Measurements from ENCODE around the gene GRAMD2B. TPM values are rescaled to one million over a fixed set of nuclear protein-coding genes. Genes with fewer than 3 reads are reported as not detected.

Gene GRAMD2B
- total RNA-seq, 2 donors from 2014 or later, result 9.5 to 9.6 TPM

DNA sequence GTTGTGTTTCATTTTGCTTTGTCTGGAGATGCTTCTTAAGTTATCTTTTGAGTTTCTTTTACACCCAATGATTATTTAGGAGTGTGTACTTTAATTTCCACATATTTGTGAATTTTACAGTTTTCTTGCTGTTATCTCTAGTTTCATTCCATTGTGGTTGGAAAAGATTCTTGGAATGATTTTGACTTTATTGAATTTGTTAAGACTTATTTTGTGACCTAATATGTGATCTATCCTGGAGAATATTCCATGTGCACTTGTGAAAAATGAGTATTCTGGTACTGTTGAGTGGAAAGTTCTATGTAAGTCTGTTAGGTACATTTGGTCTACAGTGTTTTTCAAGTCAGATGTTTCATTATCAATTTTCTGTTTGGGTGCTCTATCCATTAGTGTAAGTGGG lies 24.4 kb upstream of the GRAMD2B start:
- H3K9me3 Mint-ChIP-seq, result peaks cover 23 to 27% of the 10 kb centered on the region in 2 donors
- no peak for DNase-seq (ENCODE audit: low spot score in 2 of 2)
- peaks cover 16 to 17% of the 10 kb centered on the region in 2 donors for H3K36me3 Mint-ChIP-seq
- H3K27ac Mint-ChIP-seq, result no peak overlapping the region
- no peak for ATAC-seq

DNA sequence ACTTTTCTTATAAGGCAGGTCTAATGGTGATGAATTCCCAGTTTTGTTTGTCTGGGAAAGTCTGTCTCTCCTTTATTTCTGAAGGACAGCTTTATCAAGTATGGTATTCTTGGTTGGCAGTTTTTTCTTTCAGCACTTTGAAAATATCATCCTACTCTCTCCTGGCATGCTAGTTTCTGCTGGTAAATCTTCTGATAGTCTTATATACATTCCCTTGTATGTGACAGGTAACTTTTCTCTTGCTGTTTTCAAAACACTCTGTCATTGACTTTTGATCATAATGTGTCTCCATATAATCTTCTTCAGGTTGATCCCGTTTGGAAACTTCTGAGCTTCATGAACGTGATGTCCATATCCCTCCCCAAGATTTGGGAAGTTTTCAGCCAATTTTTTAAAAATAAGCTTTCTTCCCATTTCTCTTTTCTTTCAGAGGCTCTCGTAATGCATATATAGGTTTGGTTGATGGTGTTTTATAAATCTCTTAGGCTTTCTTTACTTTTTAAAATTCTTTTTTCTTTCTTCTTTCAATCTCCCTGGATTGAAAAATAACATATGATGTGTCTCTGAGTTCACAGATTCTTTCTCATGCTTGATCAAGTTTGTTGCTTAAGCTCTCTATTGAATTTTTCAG lies 22.5 kb upstream of the GRAMD2B start:
- ATAC-seq (no peak), DNase-seq (ENCODE audit: low spot score in 2 of 2) (no peak)
- Mint-ChIP-seq H3K36me3 (peaks cover 16 to 17% of the 10 kb centered on the region in 2 donors), H3K9me3 (peaks cover 23 to 27% of the 10 kb centered on the region in 2 donors), H3K27ac (no peak overlapping the region)

DNA sequence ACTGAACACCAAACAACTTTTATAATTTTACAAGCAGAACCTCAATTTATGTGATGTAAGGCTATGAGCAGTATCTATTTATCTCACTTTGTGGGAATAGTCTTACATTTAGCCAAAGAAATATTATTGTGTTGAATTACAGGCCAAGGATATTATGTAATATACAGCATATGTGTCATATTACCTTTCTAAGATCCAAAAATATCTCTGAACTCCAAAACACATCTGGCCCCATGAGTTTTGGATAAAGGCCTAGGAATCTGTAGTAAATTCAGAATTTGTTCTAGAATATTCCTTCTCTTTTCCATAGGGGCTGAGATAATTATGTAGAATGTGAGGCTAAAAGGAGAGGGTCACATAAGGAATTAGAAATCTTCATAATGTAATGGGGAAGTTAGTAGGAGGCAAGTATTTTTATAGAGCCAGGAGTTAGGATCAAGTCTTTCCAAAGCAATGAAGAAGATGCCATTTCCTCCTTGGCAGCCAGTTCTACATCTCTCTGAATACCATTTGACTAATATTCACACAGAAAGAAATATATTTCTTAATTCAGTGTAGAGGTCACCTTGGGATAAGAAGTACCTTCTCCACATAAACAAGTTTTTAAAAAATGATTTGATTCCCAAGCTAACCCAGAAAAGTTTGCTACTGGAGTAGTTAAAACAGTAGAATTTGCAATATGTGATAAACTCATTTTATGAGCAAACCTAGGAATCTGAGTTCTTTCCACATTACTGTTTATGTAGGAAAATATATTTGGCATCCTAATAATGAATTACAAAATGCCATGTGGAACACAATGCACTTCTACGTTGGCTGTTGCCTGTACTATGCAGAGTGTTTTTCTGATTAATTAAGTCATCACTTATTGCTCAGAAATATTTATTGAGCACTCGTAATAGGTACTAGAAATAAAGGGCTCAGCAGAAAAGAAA lies 20.3 kb upstream of the GRAMD2B start:
- H3K36me3 Mint-ChIP-seq, result peaks cover 16 to 17% of the 10 kb centered on the region in 2 donors
- no peak overlapping the region for H3K27ac Mint-ChIP-seq
- no peak for ATAC-seq
- peaks cover 23 to 27% of the 10 kb centered on the region in 2 donors for H3K9me3 Mint-ChIP-seq
- no peak for DNase-seq (ENCODE audit: low spot score in 2 of 2)

DNA sequence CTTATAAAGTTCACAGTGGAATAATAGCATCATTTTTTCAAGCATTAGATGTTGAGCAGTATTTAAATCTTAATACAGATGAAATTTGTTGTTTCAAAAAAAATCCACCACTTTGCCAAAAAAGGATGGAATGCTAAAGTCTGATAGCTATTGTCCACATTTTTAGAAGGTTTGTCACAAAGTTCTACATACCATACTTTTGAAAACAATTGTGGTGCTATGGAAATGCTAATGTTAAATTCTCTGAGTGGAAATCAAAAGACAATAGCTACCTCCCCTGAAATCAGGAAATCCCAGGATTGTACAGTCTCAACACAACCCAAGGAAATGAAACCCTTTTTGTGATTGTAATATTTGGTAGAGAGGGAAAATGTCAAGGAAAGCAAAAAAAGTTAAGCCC lies 19.3 kb upstream of the GRAMD2B start:
- peaks cover 20 to 23% of the 10 kb centered on the region in 2 donors for H3K9me3 Mint-ChIP-seq
- no peak overlapping the region for H3K27ac Mint-ChIP-seq
- DNase-seq (ENCODE audit: low spot score in 2 of 2) (no peak), ATAC-seq (no peak)
- peaks cover 12 to 16% of the 10 kb centered on the region in 2 donors for H3K36me3 Mint-ChIP-seq

DNA sequence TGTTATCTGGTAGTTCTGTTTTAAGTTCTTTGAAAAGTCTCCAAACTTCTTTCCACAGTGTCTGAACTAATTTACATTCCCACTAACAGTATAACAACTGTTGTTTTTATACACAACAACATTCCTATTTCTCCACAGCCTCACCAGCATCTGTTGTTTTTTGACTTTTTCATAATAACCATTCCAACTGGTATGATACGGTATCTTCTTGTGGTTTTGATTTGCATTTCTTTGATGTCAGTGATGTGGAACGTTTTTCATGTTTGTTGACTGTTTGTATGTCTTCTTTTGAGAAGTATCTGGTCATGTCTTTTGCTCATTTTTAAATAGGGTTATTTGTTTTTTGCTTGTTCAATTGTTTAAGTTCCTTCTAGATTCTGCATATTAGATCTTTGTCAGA lies 12.6 kb upstream of the GRAMD2B start:
- peaks cover 11 to 15% of the 10 kb centered on the region in 2 donors for H3K9me3 Mint-ChIP-seq
- H3K27ac Mint-ChIP-seq, result no peak overlapping the region
- no peak for DNase-seq (ENCODE audit: low spot score in 2 of 2)
- peaks cover 8 to 14% of the 10 kb centered on the region in 2 donors for H3K36me3 Mint-ChIP-seq
- no peak for ATAC-seq

DNA sequence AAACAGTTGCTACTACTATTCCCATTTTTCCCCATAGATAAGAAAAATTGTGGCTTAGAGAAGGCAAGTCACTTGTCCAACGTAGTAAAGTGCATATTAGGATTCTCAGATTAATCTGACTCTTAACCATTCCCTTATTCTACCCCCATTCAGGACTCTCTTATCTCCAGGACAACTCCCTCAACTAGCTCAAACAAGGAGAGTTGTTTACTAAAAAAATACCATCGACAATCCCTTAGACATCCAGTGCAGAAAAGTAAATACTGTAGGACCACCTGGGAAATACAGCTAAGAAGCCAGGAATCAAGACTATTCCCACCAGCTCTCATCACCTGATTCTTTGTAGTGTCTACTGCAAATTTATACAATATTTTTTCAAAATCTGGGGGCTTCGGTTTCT lies 9.4 kb upstream of the GRAMD2B start:
- ATAC-seq (no peak), DNase-seq (ENCODE audit: low spot score in 2 of 2) (no peak)
- H3K27ac Mint-ChIP-seq, result no peak overlapping the region
- H3K36me3 Mint-ChIP-seq, result peaks cover 8 to 14% of the 10 kb centered on the region in 2 donors
- H3K9me3 Mint-ChIP-seq, result peaks cover 12 to 15% of the 10 kb centered on the region in 2 donors

DNA sequence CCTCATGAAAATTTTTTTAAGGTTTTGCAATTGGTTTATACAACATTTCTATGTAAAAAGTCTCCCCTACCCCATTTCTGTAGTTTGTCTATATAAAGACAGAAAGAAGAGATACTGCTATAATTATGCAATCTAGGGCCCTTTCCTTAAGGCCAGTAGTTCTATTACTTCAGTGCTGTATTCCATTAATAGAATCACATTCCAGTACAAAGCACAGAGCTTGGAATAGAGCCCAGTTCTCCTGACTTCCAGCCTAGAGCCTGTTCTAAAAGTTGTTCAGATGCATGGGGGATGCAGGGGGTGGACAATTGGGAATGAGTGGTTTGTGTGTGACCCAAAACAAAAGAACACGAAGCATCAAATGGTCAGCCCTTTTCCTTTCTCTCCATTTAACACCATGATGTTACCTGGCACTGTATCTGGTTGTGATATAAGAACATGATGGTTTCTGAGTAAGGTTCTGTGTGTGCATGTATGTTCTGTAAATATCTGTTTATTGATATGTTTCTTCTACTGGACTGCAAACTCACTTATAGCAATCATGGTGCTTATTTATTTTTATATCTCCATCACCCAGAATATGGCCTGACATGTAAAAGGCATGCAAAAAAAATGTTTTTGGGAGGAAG lies 8.2 kb upstream of the GRAMD2B start:
- DNase-seq (ENCODE audit: low spot score in 2 of 2), result no peak
- H3K27ac Mint-ChIP-seq, result no peak overlapping the region
- peaks cover 8 to 14% of the 10 kb centered on the region in 2 donors for H3K36me3 Mint-ChIP-seq
- ATAC-seq, result no peak
- H3K9me3 Mint-ChIP-seq, result peaks cover 15 to 17% of the 10 kb centered on the region in 2 donors

DNA sequence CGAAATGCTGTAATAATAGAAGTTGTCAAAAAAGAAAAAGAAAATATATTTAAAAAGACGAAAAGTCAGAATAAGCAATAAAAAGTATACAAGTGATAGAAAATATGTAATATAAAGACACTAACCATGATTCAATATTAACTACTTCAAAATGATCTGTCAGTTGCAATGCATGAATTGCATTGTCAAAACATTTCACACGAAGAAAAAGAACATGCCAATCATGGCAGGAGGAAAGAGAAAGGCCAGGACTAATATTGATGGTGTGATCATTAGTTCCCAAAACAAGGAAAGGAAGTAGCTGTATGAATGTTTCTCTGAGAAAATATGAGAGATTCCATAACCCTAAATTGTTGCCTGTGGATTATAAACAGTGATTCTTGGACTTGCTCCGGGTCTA lies 7.4 kb upstream of the GRAMD2B start:
- Mint-ChIP-seq H3K36me3 (peaks cover 8 to 9% of the 10 kb centered on the region in 2 donors), H3K27ac (no peak overlapping the region), H3K9me3 (peaks cover 10 to 16% of the 10 kb centered on the region in 2 donors)
- DNase-seq (ENCODE audit: low spot score in 2 of 2) (no peak), ATAC-seq (no peak)

DNA sequence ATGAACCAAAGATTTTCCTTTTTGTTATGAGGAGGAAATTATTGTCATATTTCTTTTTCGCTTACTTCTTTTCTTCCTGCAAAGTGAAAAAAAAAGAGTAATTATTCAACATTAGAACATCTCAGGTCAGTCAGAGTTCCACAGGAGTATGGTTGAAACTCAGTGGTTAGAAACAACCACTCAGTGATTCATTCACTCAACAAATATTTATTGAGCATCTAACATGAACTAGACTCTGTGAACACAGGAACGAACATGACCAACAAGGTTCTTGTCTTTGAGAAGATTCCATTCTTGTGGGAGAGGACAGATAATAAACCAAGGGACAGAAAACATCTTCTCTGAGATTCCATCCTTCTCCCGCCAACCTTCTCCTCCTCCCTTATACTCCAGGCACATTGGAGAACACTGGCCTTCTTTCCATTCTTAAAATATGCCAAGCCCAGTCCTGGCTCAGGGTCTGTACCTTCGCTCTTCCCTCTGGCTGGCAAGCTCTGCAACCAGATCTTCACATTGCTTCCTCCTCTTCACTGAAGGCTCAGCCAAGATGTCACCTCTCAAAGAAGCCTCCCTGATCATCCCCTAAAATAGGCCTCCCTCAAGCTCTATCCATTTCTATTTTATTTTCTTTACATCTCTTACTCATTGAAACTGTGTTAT lies 6.8 kb upstream of the GRAMD2B start:
- peaks cover 3 to 6% of the 10 kb centered on the region in 2 donors for H3K36me3 Mint-ChIP-seq
- DNase-seq (ENCODE audit: low spot score in 2 of 2), result no peak
- no peak overlapping the region for H3K27ac Mint-ChIP-seq
- no peak for ATAC-seq
- peaks cover 4 to 10% of the 10 kb centered on the region in 2 donors for H3K9me3 Mint-ChIP-seq

DNA sequence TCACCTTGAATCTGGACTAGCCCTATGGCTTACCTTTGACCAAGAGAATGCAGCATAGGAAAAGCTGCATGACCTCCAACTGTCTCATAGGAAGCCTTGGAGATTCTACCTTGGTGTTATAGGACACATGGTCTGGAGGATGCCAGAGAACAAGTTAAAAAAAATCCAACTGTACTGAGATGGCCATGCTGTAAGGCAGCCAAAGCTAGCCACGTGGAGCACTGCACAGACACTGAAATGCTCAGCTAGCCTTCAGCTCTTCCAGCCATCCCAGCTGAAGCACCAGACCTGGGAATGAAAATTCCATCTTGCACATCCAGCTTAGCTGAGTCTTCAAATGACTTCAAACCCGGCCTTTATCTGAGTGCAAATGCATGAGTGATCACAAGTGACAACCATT lies 6.0 kb upstream of the GRAMD2B start:
- Mint-ChIP-seq H3K9me3 (peaks cover 0 to 6% of the 10 kb centered on the region in 2 donors), H3K36me3 (no peaks in the 10 kb centered on the region), H3K27ac (no peak overlapping the region)
- no peak for ATAC-seq
- no peak for DNase-seq (ENCODE audit: low spot score in 2 of 2)

DNA sequence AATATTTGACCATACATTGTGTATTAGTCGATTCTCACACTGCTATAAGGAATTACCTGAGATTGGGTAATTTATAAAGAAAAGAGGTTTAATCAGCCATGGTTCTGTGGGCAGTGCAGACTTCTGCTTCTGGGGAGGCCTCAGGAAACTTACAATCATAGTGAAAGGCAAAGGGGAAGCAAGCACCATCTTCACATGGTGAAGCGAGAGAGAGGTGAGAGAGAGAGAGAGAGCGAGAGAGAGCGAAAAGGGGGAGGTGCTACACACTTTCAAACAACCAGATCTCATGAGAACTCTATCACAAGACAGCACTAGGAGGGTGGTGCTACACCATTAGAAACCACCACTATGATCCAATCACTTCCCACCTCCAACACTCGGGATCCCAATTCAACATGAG lies 4.1 kb upstream of the GRAMD2B start:
- Mint-ChIP-seq H3K27ac (no peak overlapping the region), H3K9me3 (peaks cover 0 to 6% of the 10 kb centered on the region in 2 donors), H3K36me3 (peaks cover 0 to 6% of the 10 kb centered on the region in 2 donors)
- ATAC-seq (no peak), DNase-seq (ENCODE audit: low spot score in 2 of 2) (no peak)

DNA sequence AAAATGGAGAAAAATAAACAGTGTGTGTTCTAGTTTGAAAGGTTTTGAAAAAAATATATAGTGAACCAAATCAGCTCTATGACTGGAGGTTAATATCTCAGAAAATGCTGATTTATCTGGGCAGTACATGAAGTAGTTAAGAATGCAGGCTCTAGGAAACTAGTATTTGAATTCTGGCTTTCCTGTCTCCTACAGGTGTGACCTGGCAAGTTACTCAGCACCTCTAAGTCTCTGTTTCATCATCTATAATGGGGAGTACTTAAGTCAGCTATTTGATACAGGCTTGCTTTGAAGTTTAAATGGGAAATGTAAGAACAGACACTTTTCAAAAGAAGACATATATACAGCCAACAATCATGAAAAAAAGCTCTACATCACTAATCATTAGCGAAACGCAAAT lies 5.2 kb downstream of the GRAMD2B start:
- no peak overlapping the region for H3K27ac Mint-ChIP-seq
- H3K9me3 Mint-ChIP-seq, result no peaks in the 10 kb centered on the region
- ATAC-seq (no peak), DNase-seq (ENCODE audit: low spot score in 2 of 2) (no peak)
- H3K36me3 Mint-ChIP-seq, result peaks cover 6 to 9% of the 10 kb centered on the region in 2 donors

DNA sequence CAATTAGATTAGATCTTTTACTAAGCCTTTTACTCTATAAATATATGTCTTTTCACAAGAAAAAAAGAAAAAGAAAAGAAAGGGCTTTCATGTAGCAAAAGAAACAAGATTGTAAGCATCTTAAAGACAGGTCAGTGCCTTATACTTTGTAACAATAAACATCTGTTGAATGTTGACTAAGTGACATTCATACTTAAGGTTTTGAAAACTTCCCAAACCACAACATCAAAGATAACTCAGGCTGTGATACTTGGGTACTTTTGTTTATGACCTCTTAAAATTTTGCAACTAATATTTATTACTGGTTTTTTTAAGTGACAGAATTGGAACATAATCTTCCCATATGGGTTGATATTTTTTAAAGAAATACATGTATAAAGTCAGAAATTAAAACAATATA lies 7.4 kb downstream of the GRAMD2B start:
- H3K27ac Mint-ChIP-seq, result no peak overlapping the region
- no peak for DNase-seq (ENCODE audit: low spot score in 2 of 2)
- peaks cover 0 to 9% of the 10 kb centered on the region in 2 donors for H3K36me3 Mint-ChIP-seq
- H3K9me3 Mint-ChIP-seq, result no peaks in the 10 kb centered on the region
- no peak for ATAC-seq

DNA sequence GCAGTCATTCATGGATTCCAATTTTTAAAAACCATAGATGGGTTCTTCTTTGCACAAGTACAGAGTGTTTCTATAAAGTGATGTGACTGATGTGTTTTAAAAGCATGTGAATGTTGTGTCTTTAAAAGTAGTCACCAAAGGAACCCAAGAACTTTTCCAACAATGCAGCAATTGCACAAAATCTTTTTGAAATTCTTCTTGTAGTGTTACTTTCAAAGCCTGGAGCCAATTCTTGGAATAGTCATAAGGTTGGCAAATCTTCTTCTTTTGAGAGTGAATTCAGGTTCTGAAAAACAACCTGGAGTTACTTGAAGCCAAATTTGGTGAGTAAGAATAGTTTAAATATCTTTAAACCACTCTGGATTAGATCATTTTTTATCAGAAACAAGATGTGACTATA lies 10.5 kb downstream of the GRAMD2B start:
- Mint-ChIP-seq H3K36me3 (peaks cover 13 to 19% of the 10 kb centered on the region in 2 donors), H3K9me3 (peaks cover 0 to 7% of the 10 kb centered on the region in 2 donors), H3K27ac (no peak overlapping the region)
- DNase-seq (ENCODE audit: low spot score in 2 of 2), result no peak
- no peak for ATAC-seq

DNA sequence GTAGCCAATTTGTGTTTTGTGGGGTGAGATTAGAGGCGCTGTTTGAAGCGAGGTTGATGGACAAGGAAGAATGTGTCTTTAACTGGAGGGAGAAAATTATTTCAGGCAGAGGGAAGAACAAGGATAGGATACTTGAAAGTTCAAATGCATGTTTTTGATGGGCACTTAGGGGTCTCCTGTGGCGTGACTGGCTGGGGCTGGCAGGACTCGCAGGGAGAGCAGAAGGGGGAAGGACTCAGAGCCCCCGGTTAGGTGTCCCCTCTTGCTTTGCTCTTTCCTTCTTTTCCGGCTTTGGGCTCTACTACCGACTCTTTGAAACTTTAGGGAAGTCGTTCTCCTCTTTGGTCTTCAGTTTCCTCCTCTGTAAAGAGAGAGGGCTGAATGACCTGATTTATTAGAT lies 12.1 kb downstream of the GRAMD2B start:
- Mint-ChIP-seq H3K36me3 (peaks cover 16 to 24% of the 10 kb centered on the region in 2 donors), H3K9me3 (peaks cover 0 to 7% of the 10 kb centered on the region in 2 donors), H3K27ac (no peak overlapping the region)
- DNase-seq (ENCODE audit: low spot score in 2 of 2) (no peak), ATAC-seq (no peak)

DNA sequence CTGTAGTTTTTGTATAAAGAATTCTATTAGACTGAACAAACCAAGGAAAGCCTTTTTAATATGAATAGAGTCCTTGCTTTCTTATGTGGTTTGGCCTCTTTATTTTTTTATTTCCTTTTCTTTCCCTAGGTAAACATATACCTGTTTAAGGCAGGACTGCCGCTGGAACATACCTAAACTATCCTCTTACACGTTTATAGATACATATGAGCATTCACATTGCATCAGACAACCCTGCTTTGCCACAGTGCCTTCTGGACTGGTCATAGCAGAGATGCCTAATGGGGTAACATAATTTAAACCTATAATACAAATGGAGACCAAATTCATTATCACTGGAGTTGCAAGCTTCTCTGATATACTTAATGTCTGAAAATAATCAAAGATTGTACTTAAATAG lies 12.5 kb downstream of the GRAMD2B start:
- no peak for ATAC-seq
- Mint-ChIP-seq H3K27ac (no peak overlapping the region), H3K36me3 (peaks cover 16 to 26% of the 10 kb centered on the region in 2 donors), H3K9me3 (peaks cover 0 to 7% of the 10 kb centered on the region in 2 donors)
- no peak for DNase-seq (ENCODE audit: low spot score in 2 of 2)

Data from activated naive CD4-positive, alpha-beta T cell treated with anti-CD3 and anti-CD28 coated beads, Interleukin-2, amount 50 U/mL, for 72 hours (primary cell).